ENCODE measurements around the gene ERI3. TPM values are rescaled to one million over a fixed set of nuclear protein-coding genes. Genes with fewer than 3 reads are reported as not detected.

ERI3 gene
- total RNA-seq, 1 experiment from 2014 or later, result 74.2 TPM

- H3K79me2 ChIP-seq (ENCODE audit: insufficient read depth, low read length), result peaks cover 18% of the 10 kb centered on the region
- H3K4me2 ChIP-seq (ENCODE audit: low read length), result no peak overlapping the region
- no peak overlapping the region for H3K9ac ChIP-seq (ENCODE audit: low read length)
- CTCF ChIA-PET, result no interaction called here
- H3K27ac ChIP-seq (ENCODE audit: low read depth, low read length), result no peak overlapping the region
- no peak overlapping the region for H2AFZ ChIP-seq (ENCODE audit: low read depth, low read length, poor library complexity, severe bottlenecking)
- intact Hi-C loops (cut with micrococcal nuclease), result no loop called here
- RAD21 ChIA-PET (ENCODE audit: low non-redundant PET in 1 of 2, low total read pairs in 2 of 2, uncharacterized antibody in 2 of 2, unreplicated experiment in 2 of 2), result no interaction called here
- peaks cover 5% of the 10 kb centered on the region; the same call in 1 of the 2 replicates for H4K20me1 ChIP-seq (ENCODE audit: insufficient read depth)
- H3K27me3 ChIP-seq (ENCODE audit: insufficient read depth, low read length), result no peaks in the 10 kb centered on the region
- BruUV-seq (replicated peaks), result no TSS peak
- H3K4me1 ChIP-seq (ENCODE audit: control insufficient read depth in 1 of 2, insufficient read depth in 2 of 2, low read length in 2 of 2), result no peaks in the 10 kb centered on the region
- no peak overlapping the region for H3K4me3 ChIP-seq (replicated peaks in 1 of 2; ENCODE audit: low read depth in 1 of 2, low read length in 2 of 2)
- peaks cover 0 to 5% of the 10 kb centered on the region in 2 experiments; a peak in 1 of 4 replicates for H3K9me3 ChIP-seq (ENCODE audit: control insufficient read depth in 1 of 2, insufficient read depth in 1 of 2, low read depth in 1 of 2, low read length in 2 of 2)
- DNase-seq (ENCODE audit: low read depth, low spot score), result no peak
- POLR2A ChIA-PET, result no interaction called here
- ATAC-seq, result no peak
- H3K9me2 ChIP-seq (ENCODE audit: insufficient read depth), result no peaks in the 10 kb centered on the region
- H3K36me3 ChIP-seq (ENCODE audit: control insufficient read depth in 1 of 2, insufficient read depth in 2 of 2, low read length in 2 of 2), result peaks cover 11 to 32% of the 10 kb centered on the region in 2 experiments
- TF ChIP-seq FOSL1 (IDR thresholded peaks at IDR 0.05; ENCODE audit: low read depth), result no peak
- no peak for TF ChIP-seq JUND (IDR thresholded peaks at IDR 0.05)
- no peak for TF ChIP-seq EZH2phosphoT487 (IDR thresholded peaks at IDR 0.05; ENCODE audit: borderline replicate concordance)
- no peak for TF ChIP-seq ZNF274 (IDR thresholded peaks at IDR 0.05; ENCODE audit: low read depth, low read length)
- no peak for TF ChIP-seq POLR2AphosphoS5 (IDR thresholded peaks at IDR 0.05; ENCODE audit: low read depth, low read length)
- no peak for TF ChIP-seq RAD21 (IDR thresholded peaks at IDR 0.05; ENCODE audit: low read depth)
- TF ChIP-seq, protein P1, sequence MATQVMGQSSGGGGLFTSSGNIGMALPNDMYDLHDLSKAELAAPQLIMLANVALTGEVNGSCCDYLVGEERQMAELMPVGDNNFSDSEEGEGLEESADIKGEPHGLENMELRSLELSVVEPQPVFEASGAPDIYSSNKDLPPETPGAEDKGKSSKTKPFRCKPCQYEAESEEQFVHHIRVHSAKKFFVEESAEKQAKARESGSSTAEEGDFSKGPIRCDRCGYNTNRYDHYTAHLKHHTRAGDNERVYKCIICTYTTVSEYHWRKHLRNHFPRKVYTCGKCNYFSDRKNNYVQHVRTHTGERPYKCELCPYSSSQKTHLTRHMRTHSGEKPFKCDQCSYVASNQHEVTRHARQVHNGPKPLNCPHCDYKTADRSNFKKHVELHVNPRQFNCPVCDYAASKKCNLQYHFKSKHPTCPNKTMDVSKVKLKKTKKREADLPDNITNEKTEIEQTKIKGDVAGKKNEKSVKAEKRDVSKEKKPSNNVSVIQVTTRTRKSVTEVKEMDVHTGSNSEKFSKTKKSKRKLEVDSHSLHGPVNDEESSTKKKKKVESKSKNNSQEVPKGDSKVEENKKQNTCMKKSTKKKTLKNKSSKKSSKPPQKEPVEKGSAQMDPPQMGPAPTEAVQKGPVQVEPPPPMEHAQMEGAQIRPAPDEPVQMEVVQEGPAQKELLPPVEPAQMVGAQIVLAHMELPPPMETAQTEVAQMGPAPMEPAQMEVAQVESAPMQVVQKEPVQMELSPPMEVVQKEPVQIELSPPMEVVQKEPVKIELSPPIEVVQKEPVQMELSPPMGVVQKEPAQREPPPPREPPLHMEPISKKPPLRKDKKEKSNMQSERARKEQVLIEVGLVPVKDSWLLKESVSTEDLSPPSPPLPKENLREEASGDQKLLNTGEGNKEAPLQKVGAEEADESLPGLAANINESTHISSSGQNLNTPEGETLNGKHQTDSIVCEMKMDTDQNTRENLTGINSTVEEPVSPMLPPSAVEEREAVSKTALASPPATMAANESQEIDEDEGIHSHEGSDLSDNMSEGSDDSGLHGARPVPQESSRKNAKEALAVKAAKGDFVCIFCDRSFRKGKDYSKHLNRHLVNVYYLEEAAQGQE (IDR thresholded peaks at IDR 0.05; ENCODE audit: low read depth), result no peak
- TF ChIP-seq CBX3 (IDR thresholded peaks at IDR 0.05; ENCODE audit: low read depth), result no peak
- TF ChIP-seq ZFX (IDR thresholded peaks at IDR 0.05), result no peak
- TF ChIP-seq SIN3A (IDR thresholded peaks at IDR 0.05; ENCODE audit: low read depth), result no peak
- no peak for TF ChIP-seq MAX (IDR thresholded peaks at IDR 0.05)
- no peak for TF ChIP-seq ELF1 (IDR thresholded peaks at IDR 0.05; ENCODE audit: borderline replicate concordance, low read depth)
- TF ChIP-seq EZH2 (IDR thresholded peaks at IDR 0.05), result no peak
- no peak for TF ChIP-seq SRF (IDR thresholded peaks at IDR 0.05; ENCODE audit: low read depth)
- TF ChIP-seq SP1 (IDR thresholded peaks at IDR 0.05; ENCODE audit: low read depth), result no peak
- no peak for TF ChIP-seq YY1 (IDR thresholded peaks at IDR 0.05; ENCODE audit: extremely low read depth, insufficient replicate concordance, low read depth, low read length)
- TF ChIP-seq, protein P2, sequence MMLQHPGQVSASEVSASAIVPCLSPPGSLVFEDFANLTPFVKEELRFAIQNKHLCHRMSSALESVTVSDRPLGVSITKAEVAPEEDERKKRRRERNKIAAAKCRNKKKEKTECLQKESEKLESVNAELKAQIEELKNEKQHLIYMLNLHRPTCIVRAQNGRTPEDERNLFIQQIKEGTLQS (IDR thresholded peaks at IDR 0.05), result no peak
Observed at GRCh38 chr1:44338136-44338535, 16.9 kb downstream of the ERI3 start.

Data from HCT116 (cell line).